ENCODE data around the gene UAP1.

- TF ChIP-seq POLR2AphosphoS5 (IDR thresholded peaks at IDR 0.05; ENCODE audit: borderline replicate concordance, low read depth, low read length): no peak; the same call in 1 of the 2 replicates
- TF ChIP-seq EZH2 (IDR thresholded peaks at IDR 0.05): no peak
Measured at GRCh38 chr1:162605225-162605927, 43.9 kb downstream of the UAP1 start.
